Endothelial cell of umbilical vein (primary cell): ENCODE results near the gene MAP4K5.

ENCODE experiments used
- CTCF ChIP-seq, 2 donors: IDR thresholded peaks; 1 replicate in 1 of 2; 2 replicates in 1 of 2; pipeline ENCODE4 v1.5.1; 2011; ENCODE audit warnings: low read length in 2 of 2, mild to moderate bottlenecking in 2 of 2, moderate library complexity in 2 of 2, control low read depth in 1 of 2, inconsistent platforms in 1 of 2, low read depth in 1 of 2; ENCODE audit not compliant: insufficient read depth in 1 of 2; ENCODE audit errors: extremely low read depth in 1 of 2
- EZH2 ChIP-seq: IDR thresholded peaks from 2 replicates; pipeline ENCODE4 v1.6.1; 2012; ENCODE audit warnings: borderline replicate concordance, low read depth, mild to moderate bottlenecking, moderate library complexity, low read length, inconsistent platforms; ENCODE audit not compliant: severe bottlenecking
- MYC ChIP-seq: IDR thresholded peaks from one replicate; pipeline ENCODE4 v1.6.1; 2011; ENCODE audit warnings: mild to moderate bottlenecking, low read depth, low read length
- POLR2A ChIP-seq: IDR thresholded peaks from 2 replicates; pipeline ENCODE4 v1.6.1; 2012; ENCODE audit warnings: low read depth, mild to moderate bottlenecking, control low read depth, low read length
- POLR2AphosphoS5 ChIP-seq: IDR thresholded peaks from 2 replicates; pipeline ENCODE4 v1.6.1; 2012; ENCODE audit warnings: low read depth, mild to moderate bottlenecking, control low read depth, low read length, moderate library complexity; ENCODE audit not compliant: insufficient read depth

- no peak for TF ChIP-seq POLR2AphosphoS5
- TF ChIP-seq MYC: no peak
- no peak for TF ChIP-seq CTCF (IDR thresholded peaks at IDR 0.05; ENCODE audit: extremely low read depth in 1 of 2, insufficient read depth in 1 of 2, low read depth in 1 of 2, low read length in 2 of 2)
- no peak for TF ChIP-seq POLR2A
- TF ChIP-seq EZH2: no peak
Measured at GRCh38 chr14:50462111-50462510, 70.3 kb downstream of the MAP4K5 start.
